ENCODE results near the gene RNF20. TPM values are rescaled to one million over a fixed set of nuclear protein-coding genes. Genes with fewer than 3 reads are reported as not detected.

RNF20 gene
- total and polyA plus RNA-seq, 2 of the 4 experiments (the other 2 are of a cell fraction) = 13.7 to 21.3 TPM

- H3K27ac ChIP-seq (ENCODE audit: insufficient read depth, low read length) = no peak overlapping the region
Measured at GRCh38 chr9:101543098-101543735, 9.6 kb downstream of the RNF20 start.

More at GRCh38 chr9:101543098-101543735, 9.6 kb downstream of the RNF20 start:
- H4K91ac ChIP-seq (ENCODE audit: insufficient read depth, low read depth, low read length) = no peak overlapping the region
- DNase-seq (no peak), ATAC-seq (ENCODE audit: low read depth) (no peak)
- no peaks in the 10 kb centered on the region for H3K9me3 ChIP-seq (ENCODE audit: control insufficient read depth, insufficient read depth, low read length)
- no peak overlapping the region for H2BK20ac ChIP-seq (ENCODE audit: low read depth, low read length)
- H3K18ac ChIP-seq (ENCODE audit: low read depth, low read length) = no peak overlapping the region
- H3K56ac ChIP-seq (ENCODE audit: extremely low read depth, insufficient read depth, low read length) = no peak overlapping the region
- WGBS, 2 experiments (ENCODE audit: extremely low coverage in 2 of 2, insufficient read length in 1 of 2) = 98% methylated on average over 8 of the region's 14 CpGs; no CpG with 5 or more reads in 1 of the 2 experiments
- H4K5ac ChIP-seq (ENCODE audit: low read depth, low read length) = no peak overlapping the region
- no peak overlapping the region for H2AK5ac ChIP-seq (ENCODE audit: low read depth, low read length)
- H2AK9ac ChIP-seq (replicated peaks; ENCODE audit: low read depth, low read length, poor library complexity) = no peak overlapping the region
- peaks cover 31% of the 10 kb centered on the region for H3K36me3 ChIP-seq (ENCODE audit: control insufficient read depth, insufficient read depth, low read length)
- no peaks in the 10 kb centered on the region for H4K20me1 ChIP-seq (ENCODE audit: insufficient read depth, low read length)
- H3K4me2 ChIP-seq (ENCODE audit: low read depth, low read length) = no peak overlapping the region
- in situ Hi-C loops (cut with MboI; ENCODE audit: low sequenced_read_pairs) (no loop called here), dilution Hi-C loops (cut with HindIII; ENCODE audit: low sequenced_read_pairs, unreplicated experiment) (no loop called here), intact Hi-C loops (cut with micrococcal nuclease) (no loop called here)
- 0 out of 2 replicates have a peak, but pooled peaks cover 2% of the 10 kb centered on the region for H3K9me1 ChIP-seq (ENCODE audit: insufficient read depth, low read length)
- H3K23ac ChIP-seq (ENCODE audit: low read depth, low read length) = no peak overlapping the region
- no peak overlapping the region for H3K9ac ChIP-seq (ENCODE audit: low read depth, low read length)
- no peaks in the 10 kb centered on the region for H3K4me1 ChIP-seq (ENCODE audit: control insufficient read depth, insufficient read depth, low read length)
- peaks cover 7 to 8% of the 10 kb centered on the region in 2 experiments for H3K79me1 ChIP-seq (ENCODE audit: low read depth in 1 of 2, low read length in 2 of 2)
- H4K8ac ChIP-seq (ENCODE audit: low read depth in 2 of 2, low read length in 2 of 2) = no peak overlapping the region
- no peak overlapping the region for H3K14ac ChIP-seq (replicated peaks; ENCODE audit: low read depth, low read length)
- ChIA-PET CTCF (no interaction called here), POLR2A (ENCODE audit: unreplicated experiment) (no interaction called here)
- TF ChIP-seq CTCF (conservative IDR thresholded peaks at IDR 0.05; ENCODE audit: low read depth, low read length) (no peak), CHD1 (IDR thresholded peaks at IDR 0.05; ENCODE audit: low read depth, low read length) (no peak), MAZ (IDR thresholded peaks at IDR 0.05; ENCODE audit: borderline replicate concordance, low read depth, low read length) (no peak), ELK1 (IDR thresholded peaks at IDR 0.05; ENCODE audit: borderline replicate concordance, low read depth, low read length) (no peak), USF2 (IDR thresholded peaks at IDR 0.05; ENCODE audit: low read depth, low read length) (no peak), CEBPB (IDR thresholded peaks at IDR 0.05; ENCODE audit: low read depth, low read length) (no peak), POLR2A (IDR thresholded peaks at IDR 0.05; ENCODE audit: low read depth, low read length) (no peak), RAD21 (IDR thresholded peaks at IDR 0.05; ENCODE audit: low read length) (no peak), MAFK (IDR thresholded peaks at IDR 0.05; ENCODE audit: low read depth, low read length) (no peak), SMC3 (IDR thresholded peaks at IDR 0.05; ENCODE audit: low read depth, low read length) (no peak), RFX5 (IDR thresholded peaks at IDR 0.05; ENCODE audit: low read depth, low read length) (no peak), FOS (IDR thresholded peaks at IDR 0.05; ENCODE audit: low read depth, low read length) (no peak), BHLHE40 (IDR thresholded peaks at IDR 0.05; ENCODE audit: low read depth, low read length) (no peak), RCOR1 (IDR thresholded peaks at IDR 0.05; ENCODE audit: insufficient replicate concordance, low read length) (no peak), MXI1 (IDR thresholded peaks at IDR 0.05; ENCODE audit: borderline replicate concordance, low read depth, low read length) (no peak)
- H2AFZ ChIP-seq (replicated peaks; ENCODE audit: low read length, poor library complexity) = no peak overlapping the region
- no peaks in the 10 kb centered on the region for H3K27me3 ChIP-seq (ENCODE audit: control insufficient read depth, insufficient read depth, low read length)
- no TSS peak for BruUV-seq (replicated peaks)
- no peak overlapping the region for H2BK120ac ChIP-seq (ENCODE audit: low read depth, low read length)
- no peak overlapping the region for H3K4me3 ChIP-seq (ENCODE audit: insufficient read depth, low read depth, low read length)
- no peak overlapping the region for H2BK5ac ChIP-seq (ENCODE audit: low read depth, low read length, poor library complexity, severe bottlenecking)
- H3K4ac ChIP-seq (ENCODE audit: low read depth, low read length) = no peak overlapping the region
- H2BK15ac ChIP-seq (ENCODE audit: low read depth, low read length) = no peak overlapping the region

Data from IMR-90 (cell line).